ENCODE measurements around the gene STAM. TPM values are rescaled to one million over a fixed set of nuclear protein-coding genes. Genes with fewer than 3 reads are reported as not detected.

The STAM gene
- total RNA-seq, 2 donors from 2014 or later: 7.3 to 15.5 TPM

GRCh38 chr10:17734432-17735080, 90.6 kb downstream of the STAM start:
- H3K36me3 ChIP-seq (replicated peaks in 1 of 2; ENCODE audit: insufficient read depth in 1 of 2, low read depth in 2 of 2): no peaks in the 10 kb centered on the region
- TF ChIP-seq, protein P1, sequence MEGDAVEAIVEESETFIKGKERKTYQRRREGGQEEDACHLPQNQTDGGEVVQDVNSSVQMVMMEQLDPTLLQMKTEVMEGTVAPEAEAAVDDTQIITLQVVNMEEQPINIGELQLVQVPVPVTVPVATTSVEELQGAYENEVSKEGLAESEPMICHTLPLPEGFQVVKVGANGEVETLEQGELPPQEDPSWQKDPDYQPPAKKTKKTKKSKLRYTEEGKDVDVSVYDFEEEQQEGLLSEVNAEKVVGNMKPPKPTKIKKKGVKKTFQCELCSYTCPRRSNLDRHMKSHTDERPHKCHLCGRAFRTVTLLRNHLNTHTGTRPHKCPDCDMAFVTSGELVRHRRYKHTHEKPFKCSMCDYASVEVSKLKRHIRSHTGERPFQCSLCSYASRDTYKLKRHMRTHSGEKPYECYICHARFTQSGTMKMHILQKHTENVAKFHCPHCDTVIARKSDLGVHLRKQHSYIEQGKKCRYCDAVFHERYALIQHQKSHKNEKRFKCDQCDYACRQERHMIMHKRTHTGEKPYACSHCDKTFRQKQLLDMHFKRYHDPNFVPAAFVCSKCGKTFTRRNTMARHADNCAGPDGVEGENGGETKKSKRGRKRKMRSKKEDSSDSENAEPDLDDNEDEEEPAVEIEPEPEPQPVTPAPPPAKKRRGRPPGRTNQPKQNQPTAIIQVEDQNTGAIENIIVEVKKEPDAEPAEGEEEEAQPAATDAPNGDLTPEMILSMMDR (IDR thresholded peaks at IDR 0.05): no peak
- no peak for TF ChIP-seq POLR2A (IDR thresholded peaks at IDR 0.05)
- no peak overlapping the region for H3K4me3 ChIP-seq
- DNase-seq: no peak
- peak overlapping the region in 3 of 4 donors; percentile 30 to 83 (median 75) for H3K27ac ChIP-seq
- intact Hi-C loops (cut with DNase I): no loop called here
- WGBS, 2 donors: 62 to 68% methylated on average over 9 of the region's 9 CpGs
- no peak for ATAC-seq
- peaks cover 17% of the 10 kb centered on the region for H3K4me1 ChIP-seq
- H3K9me3 ChIP-seq: no peaks in the 10 kb centered on the region
- no peaks in the 10 kb centered on the region for H3K27me3 ChIP-seq

GRCh38 chr10:17735166-17735941, 91.4 kb downstream of the STAM start:
- intact Hi-C loops (cut with DNase I): no loop called here
- WGBS, 2 donors: 26 to 40% methylated on average over 15 of the region's 15 CpGs
- H3K27me3 ChIP-seq: no peaks in the 10 kb centered on the region
- H3K36me3 ChIP-seq (replicated peaks in 1 of 2; ENCODE audit: insufficient read depth in 1 of 2, low read depth in 2 of 2): no peaks in the 10 kb centered on the region
- H3K4me3 ChIP-seq: no peak overlapping the region
- DNase-seq (peak; percentile 84 to 92 (median 89)), ATAC-seq (peak; percentile 95)
- no peaks in the 10 kb centered on the region for H3K9me3 ChIP-seq
- TF ChIP-seq, protein P1 (IDR thresholded peaks at IDR 0.05): no peak
- no peak for TF ChIP-seq POLR2A (IDR thresholded peaks at IDR 0.05)
- H3K27ac ChIP-seq: peak overlapping the region; percentile 30 to 83 (median 74)
- H3K4me1 ChIP-seq: peaks cover 17% of the 10 kb centered on the region

DNA sequence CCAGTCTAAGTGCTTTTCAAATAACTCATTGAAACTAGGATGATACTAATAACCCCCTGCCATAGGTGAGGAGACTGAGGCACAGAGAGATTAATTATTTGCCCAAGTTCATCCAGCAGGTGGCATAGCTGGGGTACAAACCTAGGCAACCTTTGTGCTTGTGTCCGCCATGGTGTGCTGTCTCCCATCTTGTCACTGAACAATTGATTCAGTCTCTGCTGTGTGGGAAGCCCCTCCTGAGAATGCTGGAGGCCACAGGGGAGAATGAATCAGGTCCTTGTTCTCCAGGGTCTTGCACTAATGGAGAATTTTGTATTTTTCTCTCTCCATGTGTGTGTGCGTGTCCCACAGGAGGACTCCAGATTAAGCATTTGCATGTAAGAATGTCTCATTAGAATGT, 92.3 kb downstream of the STAM start:
- Histone ChIP-seq H3K4me1 (peaks cover 17% of the 10 kb centered on the region), H3K9me3 (no peaks in the 10 kb centered on the region), H3K27ac (peak overlapping the region in 2 of 4 donors; percentile 75 to 83), H3K36me3 (replicated peaks in 1 of 2; ENCODE audit: insufficient read depth in 1 of 2, low read depth in 2 of 2) (no peaks in the 10 kb centered on the region), H3K27me3 (no peaks in the 10 kb centered on the region), H3K4me3 (no peak overlapping the region)
- DNase-seq (no peak), ATAC-seq (no peak)
- intact Hi-C loops (cut with DNase I): no loop called here
- 92 to 100% methylated on average over 2 of the region's 2 CpGs for WGBS, 2 donors
- TF ChIP-seq, protein P1 (IDR thresholded peaks at IDR 0.05): peak in 1 of 7 experiments; percentile 3
- TF ChIP-seq POLR2A (IDR thresholded peaks at IDR 0.05): no peak

GRCh38 chr10:17737027-17737965, 93.3 kb downstream of the STAM start:
- Histone ChIP-seq H3K27me3 (no peaks in the 10 kb centered on the region), H3K9me3 (no peaks in the 10 kb centered on the region), H3K36me3 (replicated peaks in 1 of 2; ENCODE audit: insufficient read depth in 1 of 2, low read depth in 2 of 2) (no peaks in the 10 kb centered on the region), H3K4me3 (no peak overlapping the region), H3K27ac (no peak overlapping the region), H3K4me1 (peaks cover 17% of the 10 kb centered on the region)
- ATAC-seq (no peak), DNase-seq (peak; percentile 20 to 46 (median 37))
- TF ChIP-seq, protein P1 (IDR thresholded peaks at IDR 0.05): peak; percentile 23 to 67 (median 59)
- TF ChIP-seq POLR2A (IDR thresholded peaks at IDR 0.05): no peak
- intact Hi-C loops (cut with DNase I): no loop called here
- 32 to 42% methylated on average over 10 to 12 of the region's 12 CpGs for WGBS, 2 donors
